ENCODE measurements around the gene SPATA24.

Gene SPATA24

GRCh38 chr5:139371482-139372435, 32.1 kb downstream of the SPATA24 start:
- TF ChIP-seq GATA3 (IDR thresholded peaks at IDR 0.05; ENCODE audit: low read depth, low read length) (no peak), GATA2 (IDR thresholded peaks at IDR 0.05; ENCODE audit: low read depth, low read length) (no peak)

GRCh38 chr5:139369181-139369580, 34.7 kb downstream of the SPATA24 start:
- TF ChIP-seq GATA3 (IDR thresholded peaks at IDR 0.05; ENCODE audit: low read depth, low read length) (no peak), GATA2 (IDR thresholded peaks at IDR 0.05; ENCODE audit: low read depth, low read length) (no peak)

GRCh38 chr5:139368613-139369012, 35.3 kb downstream of the SPATA24 start:
- TF ChIP-seq GATA2 (IDR thresholded peaks at IDR 0.05; ENCODE audit: low read depth, low read length) (no peak), GATA3 (IDR thresholded peaks at IDR 0.05; ENCODE audit: low read depth, low read length) (no peak)

- no peak for TF ChIP-seq GATA2 (IDR thresholded peaks at IDR 0.05; ENCODE audit: low read depth, low read length)
- no peak for TF ChIP-seq GATA3 (IDR thresholded peaks at IDR 0.05; ENCODE audit: low read depth, low read length)
These were observed 39.4 kb downstream of the SPATA24 start for GRCh38 chr5:139364466-139364865.

- no peak for TF ChIP-seq GATA3 (IDR thresholded peaks at IDR 0.05; ENCODE audit: low read depth, low read length)
- TF ChIP-seq GATA2 (IDR thresholded peaks at IDR 0.05; ENCODE audit: low read depth, low read length): no peak
These were observed 40.0 kb downstream of the SPATA24 start for GRCh38 chr5:139363937-139364336.

GRCh38 chr5:139361835-139362429, 42.0 kb downstream of the SPATA24 start:
- TF ChIP-seq GATA2 (IDR thresholded peaks at IDR 0.05; ENCODE audit: low read depth, low read length) (no peak), GATA3 (IDR thresholded peaks at IDR 0.05; ENCODE audit: low read depth, low read length) (no peak)

- TF ChIP-seq GATA2 (IDR thresholded peaks at IDR 0.05; ENCODE audit: low read depth, low read length): no peak
- TF ChIP-seq GATA3 (IDR thresholded peaks at IDR 0.05; ENCODE audit: low read depth, low read length): no peak
These were observed 43.5 kb downstream of the SPATA24 start for GRCh38 chr5:139360384-139360783.

GRCh38 chr5:139358064-139358463, 45.8 kb downstream of the SPATA24 start:
- TF ChIP-seq GATA3 (IDR thresholded peaks at IDR 0.05; ENCODE audit: low read depth, low read length): no peak
- no peak for TF ChIP-seq GATA2 (IDR thresholded peaks at IDR 0.05; ENCODE audit: low read depth, low read length)

- TF ChIP-seq GATA3 (IDR thresholded peaks at IDR 0.05; ENCODE audit: low read depth, low read length): no peak
- no peak for TF ChIP-seq GATA2 (IDR thresholded peaks at IDR 0.05; ENCODE audit: low read depth, low read length)
These were observed 49.7 kb downstream of the SPATA24 start for GRCh38 chr5:139354186-139354585.

Data from SH-SY5Y (cell line).